GM18499 (cell line): ENCODE results near the gene ZCCHC2.
A peak's percentile ranks its signal among the peaks of the same experiment; 100 is the strongest.

Source experiments
- ATAC-seq: cut with Tn5 transposase; IDR thresholded peaks from one replicate; pipeline ENCODE4 v1.9.1; 2021; ENCODE audit warnings: moderate number of reproducible peaks; ENCODE audit not compliant: insufficient read depth, unreplicated experiment

ZCCHC2 gene

DNA sequence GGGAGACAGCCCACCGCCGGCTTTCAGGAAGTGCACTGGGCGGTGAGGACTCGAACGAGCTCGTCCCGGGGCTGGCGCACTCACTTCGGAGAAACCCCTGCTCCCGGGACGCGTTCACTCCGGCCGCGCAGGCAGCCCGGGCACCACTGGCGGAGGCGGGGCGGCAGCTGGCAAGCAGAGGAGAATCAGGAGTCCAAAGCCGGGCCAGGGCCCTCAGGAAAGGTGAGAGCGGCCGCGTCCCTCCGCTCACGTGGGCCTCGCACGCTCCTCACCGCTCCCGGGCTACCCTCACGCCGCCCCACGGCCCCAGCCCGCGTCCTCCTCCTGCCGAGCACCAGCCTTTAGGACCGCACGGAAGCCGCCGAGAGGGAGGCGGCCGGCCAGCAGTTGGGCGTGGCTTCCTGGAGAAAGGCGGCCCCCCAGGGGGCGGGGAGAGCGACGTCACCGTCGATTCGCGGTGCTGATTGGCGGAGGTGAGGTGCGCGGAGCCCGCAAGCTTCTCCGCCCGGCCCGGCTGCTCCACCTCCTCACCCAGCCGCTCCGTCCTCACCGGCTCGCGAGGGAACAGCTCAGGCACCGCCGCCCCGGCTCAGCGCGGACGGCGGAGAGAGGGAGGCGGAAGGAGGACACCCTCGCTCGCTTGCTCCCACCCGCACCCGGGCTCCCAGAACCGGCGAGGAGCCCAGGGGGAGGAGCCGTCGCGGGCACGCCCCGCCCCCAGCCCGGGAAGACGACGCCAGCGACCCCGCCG is at the start of gene ZCCHC2:
Gene ZCCHC2, plus strand, starts transcription at position 522 of the 751 bp plus-strand sequence. CDS start 400 bp downstream, outside the sequence.
- peak; percentile 60 for ATAC-seq

DNA sequence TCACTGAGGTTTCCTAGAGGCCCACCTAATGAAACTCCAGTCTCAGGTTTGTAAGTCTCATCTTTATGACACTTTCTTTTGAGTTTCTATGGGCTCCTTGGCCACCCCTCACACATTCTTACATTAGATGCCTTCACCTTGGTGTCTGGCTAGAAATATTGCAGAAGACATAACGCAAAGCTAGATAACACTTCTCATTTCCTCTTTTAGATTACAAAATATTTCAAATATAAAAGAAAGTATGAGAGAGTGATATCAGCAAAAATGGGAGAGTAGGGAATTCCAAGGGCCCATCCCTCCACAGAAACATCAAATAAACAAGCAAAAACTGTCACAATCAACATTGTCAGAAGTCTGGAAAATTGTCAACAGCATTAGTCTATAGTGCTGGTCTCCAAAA is 43.3 kb upstream of the ZCCHC2 start:
- ATAC-seq, result no peak

DNA sequence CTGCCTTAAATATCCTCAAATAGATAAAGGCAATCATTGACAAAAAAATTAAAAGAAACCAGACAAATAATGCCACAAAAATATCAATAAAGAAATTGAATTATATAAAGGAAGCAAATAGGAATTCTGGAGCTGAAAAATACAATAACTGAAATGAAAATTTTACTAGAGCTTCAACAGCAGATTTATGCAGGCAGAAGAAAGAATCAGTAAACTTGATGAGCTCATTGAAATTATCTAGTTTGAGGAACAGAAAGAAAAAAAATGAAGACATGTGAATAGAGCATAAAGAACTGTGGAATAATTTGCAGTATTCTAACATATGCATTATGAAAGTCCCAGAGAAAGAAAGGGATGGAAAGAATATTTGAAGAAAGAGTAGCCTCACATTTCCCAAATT is 41.9 kb upstream of the ZCCHC2 start:
- ATAC-seq, result no peak

DNA sequence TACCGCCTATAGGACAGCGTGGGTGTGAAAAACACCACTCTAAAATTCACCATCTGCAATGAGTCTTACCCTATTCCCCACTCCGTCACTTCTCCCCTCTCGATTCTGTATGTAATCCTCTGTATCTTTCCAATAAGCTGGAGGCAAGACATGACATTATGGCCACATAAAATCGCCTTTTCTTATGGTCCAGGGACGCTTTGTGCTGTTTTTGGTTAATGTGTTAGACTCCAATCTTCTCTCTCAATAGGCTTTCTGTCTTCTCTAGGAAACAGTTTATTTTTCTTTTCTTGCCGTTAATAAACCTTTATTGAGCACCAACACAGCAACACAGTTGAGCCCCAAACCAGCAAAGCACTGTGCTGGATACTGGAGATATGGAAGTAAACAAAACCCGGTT is 37.9 kb upstream of the ZCCHC2 start:
- no peak for ATAC-seq

DNA sequence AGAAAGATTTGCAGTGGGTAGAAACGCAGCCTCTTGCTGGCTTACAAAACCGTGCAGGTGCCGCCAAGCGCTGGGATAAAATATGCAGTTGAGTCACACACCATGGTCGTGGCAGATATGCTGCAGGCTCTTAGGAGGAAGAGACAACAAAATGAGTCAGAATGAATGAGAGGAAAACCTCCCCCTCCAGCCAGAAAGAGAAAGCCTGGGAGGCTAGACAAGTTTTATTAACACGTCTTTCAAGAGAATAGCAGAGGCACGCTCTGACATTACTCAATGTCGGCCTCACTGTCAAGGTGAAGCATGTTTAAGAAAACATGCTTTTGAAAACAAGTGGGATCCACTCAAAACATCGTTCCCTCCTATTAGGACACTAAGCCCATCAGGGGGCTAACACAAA is 37.1 kb upstream of the ZCCHC2 start:
- no peak for ATAC-seq

DNA sequence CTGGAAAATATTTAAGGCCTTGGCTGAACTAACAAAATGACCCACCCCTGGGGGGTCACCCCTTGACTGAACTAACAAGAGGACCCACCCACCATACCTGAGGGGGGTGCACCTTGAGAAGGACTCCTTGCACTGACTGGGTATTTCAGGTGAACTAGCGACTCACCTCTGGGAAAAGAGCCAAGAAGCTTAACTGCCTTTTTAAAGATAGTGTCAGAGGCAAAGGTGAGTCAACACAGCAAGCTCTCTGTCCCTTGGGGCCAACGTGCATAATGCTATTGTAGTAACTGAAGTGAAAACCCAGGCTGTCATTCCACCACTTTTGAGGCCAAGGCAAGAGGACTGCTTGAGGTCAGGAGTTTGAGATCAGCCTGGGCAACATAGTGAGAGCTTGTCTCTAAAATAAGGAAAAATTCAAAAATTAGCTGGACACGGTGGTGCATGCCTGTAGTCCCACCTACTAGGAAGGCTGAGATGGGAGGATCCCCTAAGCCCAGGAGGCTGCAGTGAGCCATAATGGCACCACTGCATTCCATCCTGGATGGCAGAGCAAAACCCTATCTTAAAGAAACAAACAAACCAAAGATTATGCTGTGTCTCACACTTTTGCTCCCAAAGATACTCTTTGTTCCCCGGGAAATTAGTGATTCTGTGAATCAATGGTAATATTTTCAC is 36.4 kb upstream of the ZCCHC2 start:
- no peak for ATAC-seq

DNA sequence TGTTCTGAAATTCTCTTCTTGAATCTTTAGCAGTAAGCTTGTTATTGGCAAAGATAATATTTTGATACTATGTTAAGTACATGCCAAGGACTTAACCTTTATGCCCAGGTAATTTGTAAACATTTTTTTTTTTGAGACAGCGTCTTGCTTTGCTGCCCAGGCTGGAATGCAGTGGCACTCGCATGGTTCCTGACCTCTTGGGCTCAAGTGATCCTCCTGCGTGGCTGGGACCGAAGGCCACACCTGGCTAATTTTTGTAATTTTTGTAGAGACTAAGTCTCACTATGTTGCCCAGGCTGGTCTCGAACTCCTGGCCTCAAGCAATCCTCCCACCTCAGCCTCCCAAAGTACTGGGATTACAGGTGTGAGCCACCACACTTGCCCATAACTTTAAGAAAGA is 35.7 kb upstream of the ZCCHC2 start:
- ATAC-seq, result no peak

DNA sequence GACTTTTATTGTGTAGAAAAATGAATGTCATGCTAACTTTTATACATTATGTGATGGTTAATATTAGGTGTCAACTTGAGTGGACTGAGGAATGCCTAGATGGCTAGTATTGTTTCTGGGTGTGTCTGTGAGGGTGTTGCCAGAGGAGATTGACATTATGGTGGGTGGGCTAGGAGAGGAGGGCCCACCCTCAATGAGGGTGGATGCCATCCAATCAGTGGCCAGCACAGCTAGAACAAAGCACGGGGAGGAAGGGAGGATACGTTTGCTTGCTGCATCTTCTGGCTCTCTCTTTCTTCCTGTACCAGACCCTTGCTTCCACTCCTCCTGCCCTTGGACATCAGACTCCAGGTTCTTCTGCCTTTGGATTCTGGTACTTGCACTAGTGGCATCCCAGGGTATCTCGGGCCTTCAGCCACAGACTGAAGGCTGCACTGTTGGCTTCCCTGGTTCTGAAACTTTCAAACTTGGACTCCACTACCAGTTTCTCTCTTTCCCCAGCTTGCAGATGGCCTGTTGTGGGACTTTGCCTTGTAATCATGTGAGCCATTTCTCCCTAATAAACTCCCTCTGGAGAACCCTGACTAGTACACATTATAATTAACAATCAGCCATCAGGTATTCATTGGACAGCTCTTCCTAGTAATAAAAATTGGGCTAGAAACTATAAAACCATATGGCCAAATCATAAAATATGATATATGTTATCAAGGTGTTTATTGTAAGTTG is 31.7 kb upstream of the ZCCHC2 start:
- no peak for ATAC-seq

DNA sequence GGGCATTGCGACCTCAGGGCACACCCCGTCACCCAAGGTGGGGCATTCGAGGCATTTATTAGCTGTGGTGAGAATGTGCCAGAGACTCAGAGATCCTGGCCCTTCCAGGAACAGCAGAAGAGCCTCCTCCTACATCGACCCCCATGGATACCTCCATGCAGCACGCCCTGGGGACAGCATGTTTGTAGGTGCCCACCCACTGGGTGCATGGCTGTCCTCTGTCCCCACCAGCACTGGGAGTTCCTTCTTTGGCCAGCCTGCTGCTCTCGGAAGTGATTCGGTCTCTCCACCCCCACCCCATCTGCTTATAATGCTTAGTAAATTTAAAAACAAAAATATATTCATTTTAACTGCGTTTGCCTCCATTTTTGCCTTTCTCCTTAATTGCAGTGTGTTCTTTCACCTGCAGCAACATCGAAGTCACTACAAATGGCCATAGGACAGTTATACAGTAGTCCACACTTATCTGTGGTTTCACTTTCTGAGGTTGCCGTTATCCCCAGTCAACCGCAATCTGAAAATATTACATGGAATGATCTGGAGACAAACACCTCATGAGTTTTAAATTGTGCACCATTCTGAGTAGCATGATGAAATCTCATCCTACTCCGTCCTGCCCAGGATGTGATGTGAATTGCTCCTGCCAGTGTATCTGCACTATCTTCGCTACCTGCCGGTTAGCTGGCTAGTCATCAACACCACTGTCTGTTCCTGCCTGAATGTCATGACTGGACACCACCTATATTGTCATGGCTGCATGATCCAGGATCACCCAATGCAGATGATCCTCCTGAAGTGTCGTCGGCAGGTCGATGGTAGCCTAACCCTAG is 29.6 kb upstream of the ZCCHC2 start:
- ATAC-seq, result no peak

DNA sequence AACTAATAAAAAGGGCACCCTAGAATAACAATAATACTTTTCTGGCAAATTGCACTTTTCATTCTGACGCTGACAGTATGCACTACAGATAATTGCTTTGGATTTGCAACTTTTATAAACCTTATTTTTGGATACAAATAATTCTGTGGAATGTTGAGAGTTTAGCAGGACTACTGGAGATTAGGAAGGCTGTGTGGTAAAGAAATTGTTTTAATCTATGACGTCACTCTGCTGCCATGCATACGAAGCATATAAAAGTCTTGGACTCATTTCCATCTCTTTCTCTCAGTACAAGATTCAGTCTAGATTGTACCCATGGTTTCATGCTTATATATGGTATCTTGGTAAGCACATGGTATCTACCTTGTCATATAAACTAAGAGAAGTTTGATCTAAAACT is 28.1 kb upstream of the ZCCHC2 start:
- ATAC-seq, result no peak

DNA sequence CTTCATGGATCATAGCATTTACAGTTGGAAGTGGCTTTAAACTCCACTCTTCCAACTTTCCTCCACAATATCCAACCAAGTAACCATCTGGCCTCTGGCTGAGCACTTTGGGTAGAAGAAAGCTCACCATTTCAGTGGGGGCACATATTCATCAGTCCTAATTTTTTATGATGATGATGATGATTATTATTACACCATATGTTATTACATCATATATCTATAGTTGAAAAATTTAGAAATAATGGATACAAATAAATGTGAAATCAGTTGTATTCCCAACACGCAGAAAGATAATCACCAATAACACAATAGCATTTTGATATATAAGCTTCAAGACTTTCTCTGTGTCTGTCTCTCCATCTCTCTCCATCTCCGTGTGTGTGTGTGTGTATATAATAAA is 26.6 kb upstream of the ZCCHC2 start:
- no peak for ATAC-seq

DNA sequence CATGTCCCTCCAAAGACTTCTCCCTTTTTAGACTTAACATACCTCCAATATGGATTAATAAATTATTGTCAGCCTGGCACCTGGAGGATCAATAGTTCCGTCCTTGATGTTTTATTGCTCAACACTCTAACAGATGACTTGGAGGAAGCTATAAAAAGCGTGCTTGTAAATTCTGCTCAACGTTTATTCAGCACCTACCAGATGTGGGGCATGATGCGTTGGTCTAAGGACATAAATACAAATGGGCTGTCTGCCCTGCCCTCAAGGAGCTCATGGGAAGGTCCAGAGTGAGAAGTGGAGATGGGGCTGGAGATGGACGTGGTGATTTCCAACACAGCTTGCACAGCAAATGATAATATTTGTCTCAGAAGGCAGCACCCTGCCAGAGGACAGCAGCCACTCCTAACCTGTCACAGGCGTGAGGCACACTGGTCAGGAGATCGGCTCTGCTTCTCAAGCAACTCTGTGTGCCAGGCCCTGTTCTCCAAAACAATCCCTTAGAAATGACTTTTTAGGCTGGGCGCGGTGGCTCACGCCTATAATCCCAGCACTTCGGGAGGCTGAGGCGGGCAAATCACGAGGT is 25.5 kb upstream of the ZCCHC2 start:
- no peak for ATAC-seq

DNA sequence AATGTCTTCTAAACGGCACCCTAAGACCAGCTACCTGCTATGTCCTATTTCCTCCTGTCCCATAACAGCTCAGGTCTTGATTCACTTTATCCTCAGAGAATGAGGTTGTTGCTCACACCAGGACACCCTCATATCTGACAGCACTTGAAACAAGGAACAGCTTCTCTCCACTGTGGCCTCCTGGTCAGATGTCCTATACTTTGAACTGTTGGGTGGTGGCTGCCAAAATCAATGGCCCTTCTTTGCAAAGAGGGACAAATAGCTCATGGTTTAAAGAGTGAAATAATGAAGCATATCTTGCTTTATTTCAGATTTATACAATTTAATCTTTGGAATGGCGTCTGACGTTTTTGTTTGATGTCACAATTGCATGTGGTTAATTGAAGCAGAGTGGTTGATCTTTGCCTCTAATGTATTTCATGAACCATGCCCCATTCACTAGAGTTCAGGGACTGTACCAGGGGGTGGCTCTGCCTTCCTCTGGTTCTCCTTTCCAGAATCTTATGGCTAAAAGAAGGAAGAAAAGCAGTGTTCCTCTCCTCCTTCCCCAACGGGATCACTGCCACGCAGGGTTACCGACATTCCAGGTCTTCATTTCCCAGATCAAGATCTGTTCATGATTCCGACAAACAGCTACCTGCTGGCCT is 24.1 kb upstream of the ZCCHC2 start:
- no peak for ATAC-seq

DNA sequence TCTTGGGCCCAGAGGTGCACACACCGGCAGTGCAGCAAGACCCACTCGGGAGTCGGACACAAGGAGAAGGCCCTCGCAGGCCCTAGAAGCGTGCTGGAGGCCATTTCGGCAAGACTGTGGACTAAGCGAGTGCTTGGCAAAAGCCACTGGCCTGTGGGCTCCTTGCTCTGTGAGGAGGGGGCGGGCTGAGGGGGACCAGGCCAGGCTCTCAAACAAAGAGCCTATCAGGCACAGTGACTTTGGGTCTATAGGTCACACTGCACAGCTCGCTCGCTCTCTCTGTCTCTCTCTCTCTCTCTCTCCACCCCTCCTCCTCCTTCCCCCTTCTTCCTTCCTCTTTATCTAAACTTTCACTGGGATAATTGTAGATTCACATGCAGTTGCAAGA is 23.6 kb upstream of the ZCCHC2 start:
- ATAC-seq, result no peak

DNA sequence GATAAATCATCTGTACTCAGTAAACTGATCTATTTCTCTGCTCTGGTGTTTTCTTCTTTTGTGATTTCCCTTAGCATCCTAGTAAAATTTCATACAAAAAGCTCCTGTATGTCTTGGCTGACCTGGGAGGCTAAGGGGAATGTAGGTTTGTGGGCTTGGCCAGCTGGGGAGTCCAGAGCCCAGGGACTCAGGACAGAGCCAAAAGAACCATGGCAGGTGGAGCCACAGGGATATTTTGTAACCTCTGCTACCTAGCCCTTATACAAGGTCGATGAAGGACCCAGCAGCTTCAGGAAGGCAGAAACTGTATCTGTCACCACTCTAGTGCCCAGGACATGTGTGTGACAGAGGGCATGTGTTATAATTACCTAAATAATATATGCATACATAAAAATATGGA is 22.7 kb upstream of the ZCCHC2 start:
- no peak for ATAC-seq

DNA sequence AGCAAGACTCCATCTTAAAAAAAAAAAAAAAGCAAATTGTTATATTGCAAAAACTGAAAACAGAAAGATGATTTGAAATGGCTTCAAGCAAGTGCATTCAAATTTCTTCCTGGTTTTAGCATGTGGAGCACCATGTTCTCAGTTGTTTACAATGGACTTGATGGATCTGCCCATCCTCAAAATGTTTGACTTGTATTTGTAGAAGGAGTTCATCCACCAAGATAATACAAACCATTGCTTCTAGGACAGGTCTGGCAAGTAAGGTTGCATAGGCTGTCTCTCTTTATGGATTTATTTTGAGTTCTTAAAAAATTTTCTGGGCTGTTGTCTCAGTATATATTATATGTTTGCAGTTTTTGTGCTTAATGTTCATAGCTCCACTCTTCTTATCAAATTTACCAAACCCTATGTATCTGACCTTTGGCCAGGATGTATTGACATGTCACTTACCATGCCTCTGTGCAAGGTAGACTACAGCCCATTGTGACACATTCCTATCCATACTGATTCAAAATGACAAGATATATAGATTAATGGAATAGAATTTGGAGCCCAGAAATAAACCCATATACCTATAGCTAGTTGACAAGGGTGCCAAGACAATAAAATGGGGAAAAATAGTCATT is 21.7 kb upstream of the ZCCHC2 start:
- ATAC-seq, result no peak

DNA sequence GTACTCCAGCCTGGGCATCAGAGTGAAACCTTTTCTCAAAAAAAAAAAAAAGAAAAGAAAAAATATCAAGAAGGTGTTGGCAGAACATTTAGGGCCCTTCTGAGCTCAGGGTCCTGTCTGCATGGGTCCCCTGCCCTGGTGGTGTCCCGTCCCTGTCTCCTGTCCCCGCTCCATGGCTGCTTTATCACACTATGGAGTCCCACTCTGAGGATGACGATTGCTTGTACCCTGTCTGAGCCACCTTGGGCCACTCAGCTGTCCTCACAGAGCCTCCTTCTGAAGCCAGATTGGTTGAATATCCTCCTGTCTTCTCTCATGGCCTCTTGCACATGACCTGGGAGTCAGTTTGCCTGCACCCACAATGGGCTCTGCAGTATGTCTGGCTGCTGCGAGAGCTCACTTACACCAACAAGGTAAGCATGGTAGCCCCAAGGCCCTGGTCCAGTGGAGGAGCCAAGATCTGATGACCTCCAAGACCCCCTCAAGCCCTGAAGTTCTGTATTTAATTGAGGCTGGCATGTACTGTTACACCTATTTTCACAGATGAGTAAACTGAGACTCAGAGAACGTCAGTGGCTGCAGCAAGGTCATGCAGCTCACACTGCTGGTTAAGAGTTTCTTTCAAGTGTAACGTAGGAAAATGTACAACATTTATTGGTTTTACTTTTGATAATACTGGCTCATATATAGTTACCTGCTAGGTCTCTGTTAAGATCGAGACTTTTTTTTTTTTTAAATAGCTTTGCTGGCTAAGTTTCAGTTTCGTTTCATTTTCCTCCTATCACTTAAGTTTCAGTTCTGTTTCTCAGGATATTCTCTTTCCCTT is 16.9 kb upstream of the ZCCHC2 start:
- peak; percentile 96 for ATAC-seq

DNA sequence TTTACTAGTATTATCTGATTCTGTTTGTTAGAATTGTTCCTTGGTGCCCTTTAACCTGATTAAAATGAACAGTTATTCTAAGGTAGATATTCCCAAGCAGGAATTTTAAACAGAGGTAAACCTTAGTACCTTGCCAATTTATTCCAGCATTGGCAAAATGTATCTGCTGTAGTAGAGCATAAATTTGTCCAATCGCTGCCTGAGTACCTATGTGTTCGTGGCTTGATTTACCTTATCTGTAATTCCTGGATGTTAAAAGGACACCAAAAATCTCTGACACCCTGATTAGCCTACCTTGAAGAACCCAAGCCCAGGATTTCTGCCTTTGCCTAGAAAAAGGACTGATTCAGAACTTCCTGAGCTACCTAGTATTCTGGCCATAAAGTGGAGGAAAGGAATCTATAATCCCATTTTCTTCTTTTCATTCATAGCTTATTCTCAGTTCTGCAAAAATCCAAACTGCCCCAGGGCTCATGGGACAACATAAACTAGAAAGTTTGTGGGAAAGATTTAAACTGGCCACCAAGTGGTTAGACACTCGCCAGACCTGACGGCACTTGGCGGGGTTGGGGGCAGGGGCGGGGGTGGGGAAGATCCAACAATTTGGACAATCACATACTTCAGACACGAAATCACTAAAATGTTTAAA is 16.2 kb upstream of the ZCCHC2 start:
- ATAC-seq, result no peak
